SK-N-SH treated with all-trans-retinoic acid at 6 μM for 48 hours (cell line): ENCODE results near the gene FGF4.

ENCODE experiments used
- ATAC-seq: fragments of 200-7000 bp; cut with Tn5 transposase; 3 replicates; pipeline ENCODE4 v1.9.1; 2020; ENCODE audit warnings: mild to moderate bottlenecking, moderate library complexity
- ARNTL ChIP-seq: fragments of 450-650 bp; formaldehyde crosslinking; IDR thresholded peaks from 2 replicates; pipeline ENCODE4 v1.5.0; 2020; ENCODE audit warnings: low read depth, mild to moderate bottlenecking, moderate library complexity, borderline replicate concordance
- BACH2 ChIP-seq: fragments of 250-450 bp; sonication (Bioruptor Pico); IDR thresholded peaks from 2 replicates; pipeline ENCODE4 v1.9.0; 2021; ENCODE audit warnings: mild to moderate bottlenecking, borderline replicate concordance
- CSDC2 ChIP-seq: fragments of 250-450 bp; sonication (Bioruptor Pico); IDR thresholded peaks from 2 replicates; pipeline ENCODE4 v1.5.0; 2020; ENCODE audit warnings: mild to moderate bottlenecking, moderate library complexity
- CSRNP3 ChIP-seq: fragments of 250-450 bp; sonication (Bioruptor Pico); IDR thresholded peaks from 2 replicates; pipeline ENCODE4 v1.5.1; 2021; ENCODE audit warnings: mild to moderate bottlenecking, moderate library complexity
- ESRRG ChIP-seq: fragments of 250-450 bp; sonication (Bioruptor Pico); IDR thresholded peaks from 2 replicates; pipeline ENCODE4 v1.6.1; 2021; ENCODE audit warnings: mild to moderate bottlenecking
- GLIS3 ChIP-seq: fragments of 250-450 bp; sonication (Bioruptor Pico); IDR thresholded peaks from 2 replicates; pipeline ENCODE4 v1.5.0; 2020; ENCODE audit warnings: mild to moderate bottlenecking, moderate library complexity
- ISL1 ChIP-seq: fragments of 250-450 bp; sonication (Bioruptor Pico); IDR thresholded peaks from 2 replicates; pipeline ENCODE4 v2.1.2; 2022; ENCODE audit warnings: mild to moderate bottlenecking, moderate library complexity
- OSR1 ChIP-seq: fragments of 250-450 bp; sonication (Bioruptor Pico); IDR thresholded peaks from 2 replicates; pipeline ENCODE4 v1.8.0; 2022; ENCODE audit warnings: moderate library complexity, mild to moderate bottlenecking, inconsistent platforms
- PATZ1 ChIP-seq: fragments of 250-450 bp; sonication (Bioruptor Pico); IDR thresholded peaks from 2 replicates; pipeline ENCODE4 v1.8.0; 2020; ENCODE audit warnings: mild to moderate bottlenecking, moderate library complexity, borderline replicate concordance
- PPARA ChIP-seq: fragments of 250-450 bp; sonication (Bioruptor Pico); IDR thresholded peaks from 2 replicates; pipeline ENCODE4 v1.5.0; 2020; ENCODE audit warnings: mild to moderate bottlenecking, borderline replicate concordance
- RARB ChIP-seq: fragments of 250-450 bp; sonication (Bioruptor Pico); IDR thresholded peaks from 2 replicates; pipeline ENCODE4 v1.8.0; 2021; ENCODE audit warnings: mild to moderate bottlenecking, moderate library complexity
- SNAI2 ChIP-seq: fragments of 250-450 bp; sonication (Bioruptor Pico); IDR thresholded peaks from 2 replicates; pipeline ENCODE4 v1.5.0; 2020; ENCODE audit warnings: mild to moderate bottlenecking, moderate library complexity
- TCF4 ChIP-seq: fragments of 250-450 bp; sonication (Bioruptor Pico); IDR thresholded peaks from 2 replicates; pipeline ENCODE4 v1.8.0; 2021; ENCODE audit warnings: mild to moderate bottlenecking, moderate library complexity, borderline replicate concordance
- TOX ChIP-seq: fragments of 250-450 bp; sonication (Bioruptor Pico); IDR thresholded peaks from 2 replicates; pipeline ENCODE4 v1.8.0; 2021; ENCODE audit warnings: mild to moderate bottlenecking, moderate library complexity, borderline replicate concordance
- TSHZ2 ChIP-seq: fragments of 250-450 bp; sonication (Bioruptor Pico); IDR thresholded peaks from 2 replicates; pipeline ENCODE4 v1.5.0; 2020; ENCODE audit warnings: mild to moderate bottlenecking, moderate library complexity
- ZFP3 ChIP-seq: fragments of 250-450 bp; sonication (Bioruptor Pico); IDR thresholded peaks from 2 replicates; pipeline ENCODE4 v1.5.0; 2020; ENCODE audit warnings: mild to moderate bottlenecking, moderate library complexity
- ZFP30 ChIP-seq: fragments of 450-650 bp; formaldehyde crosslinking; IDR thresholded peaks from 2 replicates; pipeline ENCODE4 v1.5.0; 2022; ENCODE audit warnings: mild to moderate bottlenecking, moderate library complexity
- ZNF565 ChIP-seq: fragments of 450-650 bp; formaldehyde crosslinking; conservative IDR thresholded peaks from 2 replicates; pipeline ENCODE4 v1.5.0; 2020; ENCODE audit warnings: low read depth, mild to moderate bottlenecking, moderate library complexity
- ZNF70 ChIP-seq: fragments of 450-650 bp; formaldehyde crosslinking; IDR thresholded peaks from 2 replicates; pipeline ENCODE4 v1.5.0; 2020; ENCODE audit warnings: mild to moderate bottlenecking, moderate library complexity
- ZNF8 ChIP-seq: fragments of 450-650 bp; formaldehyde crosslinking; IDR thresholded peaks from 2 replicates; pipeline ENCODE4 v1.5.0; 2020; ENCODE audit warnings: mild to moderate bottlenecking, moderate library complexity

FGF4 gene

GRCh38 chr11:69775163-69775755, at the start of gene FGF4:
TSS of gene FGF4 (minus strand) at chr11:69775341. CDS start at chr11:69775084, 257 bp downstream.
- no peak for TF ChIP-seq CSDC2 (CRISPR knock-in tag)
- no peak for TF ChIP-seq ISL1 (CRISPR knock-in tag)
- TF ChIP-seq TCF4 (CRISPR knock-in tag), result no peak
- TF ChIP-seq OSR1 (CRISPR knock-in tag), result no peak
- no peak for TF ChIP-seq PPARA (CRISPR knock-in tag)
- TF ChIP-seq ZNF70, result no peak
- no peak for TF ChIP-seq GLIS3 (CRISPR knock-in tag)
- no peak; the same call in 2 of the 3 replicates for ATAC-seq

- ATAC-seq, result no peak
- no peak for TF ChIP-seq GLIS3 (CRISPR knock-in tag)
- TF ChIP-seq, all 23 proteins: peak for 0
Observed at GRCh38 chr11:69823641-69824265, 48.6 kb upstream of the FGF4 start.

GRCh38 chr11:69822676-69823494, 47.7 kb upstream of the FGF4 start:
- no peak for ATAC-seq
- TF ChIP-seq ZNF70 (no peak), PATZ1 (no peak)

- ATAC-seq, result no peak
- no peak for TF ChIP-seq ZNF565
- no peak for TF ChIP-seq ARNTL (CRISPR knock-in tag)
- no peak for TF ChIP-seq ZNF8 (CRISPR knock-in tag)
- no peak for TF ChIP-seq ZFP3 (CRISPR knock-in tag)
- no peak for TF ChIP-seq GLIS3 (CRISPR knock-in tag)
- no peak for TF ChIP-seq CSRNP3 (CRISPR knock-in tag)
- no peak for TF ChIP-seq TSHZ2 (CRISPR knock-in tag)
- no peak for TF ChIP-seq RARB
- no peak for TF ChIP-seq ZNF70
- no peak for TF ChIP-seq TCF4 (CRISPR knock-in tag)
- no peak for TF ChIP-seq CSDC2 (CRISPR knock-in tag)
- TF ChIP-seq PATZ1, result no peak
- TF ChIP-seq BACH2 (CRISPR knock-in tag), result no peak
- TF ChIP-seq ESRRG, result no peak
- TF ChIP-seq ISL1 (CRISPR knock-in tag), result no peak
- no peak for TF ChIP-seq SNAI2
- no peak for TF ChIP-seq ZFP30 (CRISPR knock-in tag)
- no peak for TF ChIP-seq TOX (CRISPR knock-in tag)
Observed at GRCh38 chr11:69821511-69822040, 46.4 kb upstream of the FGF4 start.
